ENCODE measurements around the gene CSNK2A2.

CSNK2A2 gene

DNA sequence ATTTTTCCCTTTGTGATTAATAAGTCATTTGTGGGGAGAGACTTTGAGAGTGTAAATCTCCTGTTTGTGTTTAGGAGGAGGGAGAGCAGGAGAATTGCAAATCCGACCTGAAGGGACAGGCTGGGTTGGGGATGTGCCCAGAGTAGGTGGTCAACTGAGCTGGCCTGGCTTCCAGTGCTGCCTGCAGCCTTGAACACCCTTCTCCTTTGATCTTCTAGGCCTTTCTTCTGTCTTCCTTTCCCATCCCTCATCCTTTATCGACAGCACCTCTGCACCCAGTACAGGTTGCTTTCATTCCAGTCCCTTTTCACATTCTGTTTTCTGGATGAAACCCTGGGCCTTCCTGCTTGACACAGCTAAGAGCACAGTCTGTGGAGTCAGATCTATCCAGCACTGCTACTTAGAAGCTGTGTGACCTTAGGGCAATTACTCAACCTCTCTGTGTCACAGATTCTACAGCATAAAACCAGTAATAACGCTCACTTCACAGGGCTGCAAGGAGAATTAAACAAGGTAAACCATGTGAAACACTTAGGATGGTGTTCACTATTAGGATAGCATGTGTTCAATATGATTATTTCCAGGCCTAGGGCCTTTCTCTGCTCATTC lies 1.0 kb upstream of the CSNK2A2 start:
- DNase-seq = no peak

DNA sequence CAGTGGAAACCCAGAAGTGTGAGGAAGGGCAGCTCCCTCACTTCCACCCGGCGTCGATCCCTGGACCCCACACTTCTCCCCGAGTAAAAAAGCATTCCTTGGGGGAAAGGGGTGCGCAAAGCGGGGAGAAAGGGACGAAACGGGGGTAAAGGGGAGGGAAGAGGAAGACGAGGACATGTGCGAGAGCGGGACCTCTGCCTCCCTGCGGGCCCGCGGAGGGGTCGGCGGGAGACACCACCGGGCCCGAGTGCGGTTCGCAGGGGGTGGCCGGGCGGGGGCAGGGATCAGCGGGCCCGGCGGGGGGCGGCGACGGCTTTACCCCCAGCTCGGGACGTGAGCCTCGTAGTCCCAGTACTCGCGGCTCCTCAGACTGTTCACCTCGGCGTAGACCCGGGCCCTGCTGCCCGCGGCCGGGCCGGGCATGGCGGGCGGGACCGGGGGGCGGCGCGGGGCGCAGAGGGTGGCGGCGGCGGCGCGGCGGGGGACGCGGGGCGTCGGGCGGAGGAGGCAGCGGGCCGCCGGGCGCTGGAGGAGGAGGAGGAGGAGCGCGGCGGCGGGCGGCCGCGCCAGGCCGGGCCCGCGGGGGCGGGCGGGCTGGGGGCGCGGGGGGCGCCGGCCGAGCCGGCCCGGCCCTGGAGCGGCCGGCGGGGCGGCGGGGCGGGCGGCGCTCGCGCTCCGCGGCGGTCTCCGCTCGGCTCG lies 443 bp downstream of the CSNK2A2 start:
- no peak for DNase-seq

DNA sequence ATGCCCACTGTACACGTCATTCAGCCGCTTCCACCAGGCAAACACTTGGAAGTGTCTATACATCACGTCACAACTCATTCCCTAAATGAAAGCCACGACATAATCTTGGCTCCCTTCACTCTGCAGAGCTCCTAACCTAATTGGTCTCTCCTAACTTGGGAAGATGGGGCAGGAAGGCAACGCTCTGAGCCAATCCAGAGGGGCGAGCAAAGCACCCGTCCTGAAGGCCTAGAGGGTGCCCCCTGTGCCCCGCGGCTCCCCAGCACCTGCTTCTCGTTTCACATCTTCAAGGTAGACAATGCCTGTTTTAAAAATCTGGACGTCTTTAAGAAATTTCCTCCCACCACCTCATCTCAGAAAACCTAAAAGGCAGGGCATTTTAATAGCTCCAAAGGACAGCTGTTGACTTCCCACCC lies 1.0 kb downstream of the CSNK2A2 start:
- DNase-seq = no peak

DNA sequence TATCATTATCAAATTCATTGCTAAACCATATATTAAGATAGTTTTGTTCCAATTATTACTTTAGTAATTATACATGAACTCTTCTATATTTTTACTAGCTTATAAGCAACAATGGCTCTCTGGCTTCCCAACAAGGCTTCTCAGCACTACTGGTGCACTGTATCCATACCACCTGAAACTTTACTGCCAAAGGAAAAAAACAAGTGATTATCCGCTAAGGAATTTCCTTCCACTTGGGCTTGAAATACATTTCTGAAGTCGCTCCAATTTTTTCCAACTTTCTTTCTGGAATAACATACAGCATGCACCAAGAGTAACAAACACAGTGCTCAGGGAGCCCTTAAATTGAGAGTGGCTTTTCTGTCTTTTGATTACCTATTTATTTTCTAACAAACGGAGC lies 2.1 kb downstream of the CSNK2A2 start:
- no peak for DNase-seq

DNA sequence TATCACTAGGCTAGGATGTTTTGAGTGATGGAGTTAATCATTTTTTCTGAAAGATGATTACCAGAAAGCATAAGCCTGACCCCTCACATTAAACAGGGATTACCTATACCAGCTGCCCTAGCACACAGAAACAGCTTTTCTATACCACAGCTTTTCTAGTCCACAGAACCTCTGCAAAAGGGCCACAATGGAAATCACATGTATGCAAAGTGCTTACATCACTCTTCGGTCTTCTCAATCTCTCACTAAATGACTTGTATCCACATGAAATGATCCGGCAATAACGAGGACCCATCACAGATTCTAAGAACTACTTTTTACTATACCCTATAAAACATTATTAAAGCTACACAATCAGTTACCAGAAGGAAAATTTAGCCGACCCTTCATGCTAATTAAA lies 2.6 kb downstream of the CSNK2A2 start:
- DNase-seq = no peak

DNA sequence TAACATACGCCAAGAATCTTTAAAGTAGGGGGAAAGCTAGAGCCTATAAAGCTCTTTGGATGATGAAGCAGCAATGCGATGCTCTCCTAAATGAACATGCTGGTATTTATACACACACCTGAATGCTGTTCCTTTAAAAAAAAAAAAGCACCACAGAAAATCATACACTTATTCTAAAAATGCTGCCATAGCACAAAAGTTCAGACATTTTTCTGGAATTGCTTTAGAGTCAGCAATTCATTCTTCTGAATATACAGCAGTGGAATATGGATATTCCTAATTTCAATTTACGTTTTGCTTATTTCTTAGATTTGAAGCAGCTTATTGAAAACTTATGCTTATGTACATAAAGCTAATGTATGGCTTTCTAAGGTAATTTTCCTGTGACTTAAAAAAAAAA lies 3.1 kb downstream of the CSNK2A2 start:
- DNase-seq = no peak

DNA sequence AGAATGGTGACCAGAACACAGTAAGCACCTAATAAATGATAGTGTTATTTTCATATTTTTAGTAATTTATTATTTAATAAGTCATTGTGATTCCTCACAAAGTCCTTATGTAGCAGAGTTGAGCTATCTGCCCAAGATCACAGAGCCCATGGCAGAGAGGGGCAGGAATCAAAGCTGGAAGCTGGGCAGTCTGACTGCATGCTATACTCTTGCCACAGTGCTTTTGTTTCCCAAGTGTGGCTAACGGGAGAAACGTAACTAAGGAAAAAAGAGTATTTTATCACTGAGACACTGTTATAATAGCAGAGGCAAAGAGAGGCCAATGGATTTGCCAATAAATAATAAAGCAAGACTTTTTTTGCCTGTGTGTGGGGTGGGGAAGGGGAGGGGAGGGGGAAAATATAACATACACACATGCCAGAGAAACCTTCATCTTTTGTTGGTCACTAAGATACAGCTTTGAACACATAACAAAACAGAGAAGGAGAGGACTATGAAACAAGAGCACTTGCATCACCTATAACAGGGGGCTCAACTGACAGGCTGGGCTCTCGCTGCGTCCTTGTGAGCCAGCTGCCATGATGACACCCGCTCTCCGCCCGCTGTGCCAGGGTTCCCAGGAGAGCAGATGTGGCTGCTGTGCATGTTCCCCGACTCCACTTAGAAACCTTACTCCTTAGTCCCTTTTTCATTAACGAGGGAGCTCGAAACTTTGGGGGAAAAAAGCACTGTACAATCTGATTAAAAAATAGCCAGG lies 10.1 kb downstream of the CSNK2A2 start:
- DNase-seq = no peak

DNA sequence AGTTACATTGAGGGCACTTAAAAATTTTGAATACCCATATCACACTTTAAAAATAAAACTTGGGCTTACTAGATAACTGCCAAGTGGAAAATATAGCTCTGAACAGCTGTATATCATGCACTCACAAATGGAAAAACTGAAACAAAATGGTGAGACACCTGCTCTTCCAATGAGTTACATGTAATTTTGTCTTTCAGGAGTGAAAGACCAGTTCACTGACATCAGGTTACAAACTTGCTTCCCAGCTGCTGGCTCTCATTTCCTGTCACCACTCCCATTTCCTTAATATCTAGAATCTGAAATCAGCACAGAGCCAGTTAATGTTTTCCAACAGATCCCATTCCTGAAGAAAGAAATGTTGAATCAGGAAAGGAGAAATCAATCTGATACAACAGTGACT lies 10.8 kb downstream of the CSNK2A2 start:
- no peak for DNase-seq

DNA sequence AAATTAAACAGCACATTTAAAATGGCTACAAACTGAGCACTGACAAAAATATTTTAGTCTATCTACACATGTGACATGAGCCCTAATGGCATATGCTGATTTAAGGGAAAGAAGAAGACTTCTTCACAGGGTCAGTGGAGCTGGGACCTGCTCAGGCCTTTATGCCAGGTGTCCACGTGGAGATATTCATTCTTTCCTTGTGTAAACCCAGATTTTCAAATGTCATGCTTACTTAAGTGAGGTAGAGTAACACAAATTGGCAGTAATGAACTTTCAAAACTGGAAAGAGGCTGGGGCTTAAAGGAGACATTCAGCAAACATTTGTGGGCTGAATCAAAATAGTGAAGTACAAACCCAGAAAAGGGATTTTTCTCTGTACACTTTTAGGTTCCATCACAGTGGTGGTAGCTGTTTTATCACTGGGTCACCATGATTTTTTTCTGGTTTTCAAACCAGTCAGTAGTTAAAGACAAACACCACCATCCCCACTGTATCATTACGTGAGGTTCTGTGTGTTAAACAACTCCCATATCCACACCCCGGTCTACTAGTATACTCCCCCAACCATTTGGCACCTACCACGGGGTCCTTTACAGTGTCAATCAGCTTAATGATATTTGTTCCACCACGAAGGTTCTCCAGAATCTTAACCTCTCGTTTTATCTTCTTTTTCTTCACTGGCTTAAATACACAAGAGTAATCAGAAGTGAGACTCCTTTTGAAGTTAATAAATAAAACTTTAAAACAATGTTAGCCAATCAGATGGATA lies 11.5 kb downstream of the CSNK2A2 start:
- DNase-seq = no peak

DNA sequence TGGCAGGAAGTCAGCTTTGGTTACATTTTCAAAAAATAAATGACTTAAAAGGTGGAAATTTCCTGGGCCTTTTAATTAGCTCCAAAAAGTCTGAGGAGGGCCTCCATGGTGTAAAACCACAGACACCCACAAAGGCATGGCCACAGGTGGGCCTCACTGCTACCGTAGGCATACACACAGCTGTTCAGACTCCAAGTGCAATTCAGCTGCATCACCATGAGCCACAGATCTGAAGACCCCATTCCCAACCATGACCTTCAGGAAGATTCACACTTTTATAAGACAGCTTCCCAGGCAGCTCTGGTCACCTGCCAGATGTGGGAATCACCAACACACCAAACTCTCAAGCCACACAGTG lies 20.6 kb downstream of the CSNK2A2 start:
- DNase-seq = no peak

DNA sequence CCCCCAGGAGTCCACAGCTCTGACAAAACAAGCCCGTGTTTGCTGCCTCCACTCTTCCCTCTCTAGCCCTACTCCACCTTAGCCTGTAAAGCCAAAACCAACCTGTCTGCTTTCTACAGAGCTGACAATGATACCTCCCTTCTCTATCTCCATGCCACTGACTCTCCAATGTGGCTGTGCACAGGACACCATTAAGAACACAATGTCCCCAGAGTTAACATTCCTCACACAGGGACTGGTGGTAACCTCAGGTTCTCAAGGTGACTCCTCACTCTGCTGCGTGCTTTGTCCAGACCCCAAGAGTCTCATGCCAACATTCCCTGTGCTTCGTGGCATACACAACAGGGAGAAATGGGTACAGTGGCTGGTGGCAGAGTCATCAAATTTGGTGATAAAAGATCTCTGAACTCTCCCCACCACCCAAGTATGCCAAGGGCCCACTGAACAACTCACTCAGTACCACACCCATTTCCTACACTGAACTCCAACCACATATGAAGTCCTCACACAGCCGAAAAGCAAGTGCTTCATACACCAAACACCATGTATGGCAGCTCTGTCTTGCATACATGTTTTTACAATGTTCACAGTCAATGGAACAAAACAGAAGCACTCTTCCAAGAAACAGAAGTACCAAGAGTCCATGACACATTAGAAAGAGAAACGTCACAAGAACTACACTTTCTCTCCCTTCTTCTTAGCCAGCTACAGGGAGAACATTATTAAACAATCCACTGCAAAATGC lies 21.1 kb downstream of the CSNK2A2 start:
- no peak for DNase-seq

DNA sequence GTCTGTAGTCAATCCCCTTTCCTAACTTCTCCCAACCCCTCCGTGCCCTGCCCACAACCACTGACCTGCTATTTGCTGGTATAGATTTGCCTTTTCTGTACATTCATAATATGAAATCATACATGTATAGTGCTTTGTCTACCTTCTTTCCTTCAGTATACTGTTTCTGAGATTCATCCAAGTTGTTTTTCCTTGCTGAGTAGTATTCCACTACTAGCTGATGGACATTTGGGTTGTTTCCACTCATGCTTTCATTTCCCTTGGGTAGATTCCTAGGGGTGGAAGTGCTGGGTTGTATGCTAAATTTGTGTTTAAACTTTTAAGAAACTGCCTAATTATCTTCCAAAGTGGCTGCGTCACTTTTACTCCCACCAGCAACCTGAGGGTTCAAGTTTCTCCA lies 27.7 kb downstream of the CSNK2A2 start:
- no peak for DNase-seq

DNA sequence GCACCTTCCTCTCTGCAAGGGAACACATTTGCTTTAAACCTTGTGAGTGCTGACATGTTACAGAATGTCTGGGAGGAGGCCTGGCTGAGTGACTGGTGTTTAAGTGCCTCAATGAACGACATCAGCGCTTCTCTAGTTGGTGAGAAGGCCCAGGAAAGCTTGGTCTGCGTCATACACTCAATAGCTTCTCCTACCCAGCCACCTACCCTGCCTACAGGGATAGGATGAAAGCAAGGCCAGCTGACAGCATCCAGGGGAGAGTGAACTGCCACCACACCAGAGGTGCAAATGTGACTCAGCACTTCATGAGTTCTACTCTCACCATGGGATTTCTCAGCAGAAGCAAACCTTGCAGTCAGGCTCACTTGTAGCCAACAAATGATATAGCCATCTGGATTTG lies 37.1 kb downstream of the CSNK2A2 start:
- DNase-seq = no peak

DNA sequence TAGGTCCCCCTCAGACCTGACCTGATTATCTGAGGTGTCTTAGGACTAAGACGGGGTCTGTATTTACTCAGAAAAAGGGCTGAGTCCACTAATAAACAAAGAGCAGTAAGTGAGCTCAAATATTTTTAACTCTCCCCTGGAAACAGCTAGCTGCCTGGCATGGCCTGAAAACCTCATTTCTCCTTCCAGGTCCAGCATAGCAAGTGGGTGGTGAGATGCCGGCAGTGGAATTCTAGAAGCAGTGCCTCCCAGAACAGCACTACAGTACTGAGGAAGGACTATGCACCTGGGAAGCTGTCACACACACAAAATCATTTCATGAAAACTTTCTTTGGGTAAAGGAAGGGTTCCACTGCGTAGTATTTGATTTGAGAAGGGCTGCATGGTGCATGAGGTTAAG lies 39.2 kb downstream of the CSNK2A2 start:
- DNase-seq = no peak

DNA sequence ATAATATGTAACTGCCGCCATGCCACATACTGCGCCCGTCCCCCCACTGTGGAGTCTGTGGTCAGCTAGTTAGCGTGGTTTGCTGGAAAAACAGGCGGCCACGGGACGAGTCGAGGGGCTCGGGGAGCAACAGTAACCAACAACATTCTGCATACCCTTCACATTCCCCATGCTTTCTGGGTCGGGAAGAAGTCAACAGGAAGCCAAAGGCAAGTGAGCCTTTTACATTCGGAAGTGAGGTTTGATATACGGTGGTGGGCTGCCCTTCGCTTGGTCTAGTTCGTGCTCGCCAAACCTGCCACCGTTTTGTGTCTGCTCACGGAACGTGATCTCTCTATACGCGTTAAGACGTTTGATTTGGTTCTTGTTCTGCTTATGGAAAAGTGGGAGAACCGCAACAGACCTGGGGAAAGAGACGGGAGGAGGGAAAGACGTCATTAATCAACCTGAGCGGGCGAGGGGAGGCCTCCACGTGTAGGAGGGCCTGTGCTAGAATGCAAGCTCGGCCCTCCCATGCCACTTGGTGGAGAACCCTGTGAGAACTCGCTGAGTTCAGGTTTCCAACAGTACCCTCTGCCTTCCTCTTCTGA lies 39.9 kb downstream of the CSNK2A2 start:
- DNase-seq = no peak

DNA sequence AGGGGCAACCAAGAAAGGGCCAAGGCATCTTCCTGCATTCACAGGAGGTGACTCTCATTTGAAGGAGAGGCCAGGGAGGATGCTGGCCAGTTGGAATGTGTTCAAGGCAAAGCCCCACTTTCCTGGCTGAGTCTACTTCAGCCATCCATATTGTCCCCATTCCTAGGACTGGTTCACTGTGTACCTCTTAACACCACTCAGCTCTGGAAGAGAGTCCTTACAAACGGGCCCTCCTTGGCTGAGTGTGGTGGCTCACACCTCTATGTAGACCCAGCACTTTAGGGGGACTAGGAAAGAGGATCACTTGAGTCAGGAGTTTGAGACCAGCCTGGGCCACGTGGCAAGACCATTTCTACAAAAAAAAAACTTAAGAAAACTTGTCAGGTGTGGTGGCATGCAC lies 40.7 kb downstream of the CSNK2A2 start:
- no peak for DNase-seq

DNA sequence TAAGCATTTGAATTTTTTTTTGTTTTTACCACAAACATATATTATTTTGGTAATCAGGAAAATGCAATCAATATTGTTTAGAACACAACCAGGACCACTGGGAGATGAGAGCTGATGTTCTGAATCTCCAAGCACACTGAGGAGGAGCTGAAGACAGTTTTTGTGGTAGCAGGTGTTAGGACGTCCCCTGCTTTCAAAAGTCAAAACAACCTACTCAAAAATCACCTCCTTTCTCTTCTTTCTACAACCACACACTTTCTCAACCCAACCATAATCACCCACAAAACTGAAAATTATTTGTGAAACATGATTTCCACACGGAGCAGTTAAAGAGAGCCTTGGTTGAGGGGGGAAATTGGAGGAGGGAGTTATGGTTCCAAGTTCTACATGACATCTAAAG lies 42.1 kb downstream of the CSNK2A2 start:
- no peak for DNase-seq

DNA sequence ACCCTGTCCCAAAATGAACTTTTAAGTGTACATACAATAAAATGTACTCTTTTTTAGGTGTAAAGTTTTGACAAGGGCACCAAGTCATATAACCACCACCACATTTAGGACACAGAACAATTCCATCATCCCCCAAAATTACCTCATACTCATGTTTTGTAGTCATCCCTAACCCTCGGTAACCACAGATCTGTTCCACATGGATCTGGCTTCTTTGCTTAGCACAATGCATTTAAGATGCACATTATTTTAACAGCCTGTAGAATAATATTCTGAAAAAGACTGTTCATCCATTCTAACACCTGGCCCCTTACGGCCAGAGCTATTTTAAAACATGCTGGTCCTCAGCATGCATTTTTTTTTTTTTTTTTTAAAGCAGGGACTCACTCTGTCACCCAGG lies 43.6 kb downstream of the CSNK2A2 start:
- no peak for DNase-seq

DNA sequence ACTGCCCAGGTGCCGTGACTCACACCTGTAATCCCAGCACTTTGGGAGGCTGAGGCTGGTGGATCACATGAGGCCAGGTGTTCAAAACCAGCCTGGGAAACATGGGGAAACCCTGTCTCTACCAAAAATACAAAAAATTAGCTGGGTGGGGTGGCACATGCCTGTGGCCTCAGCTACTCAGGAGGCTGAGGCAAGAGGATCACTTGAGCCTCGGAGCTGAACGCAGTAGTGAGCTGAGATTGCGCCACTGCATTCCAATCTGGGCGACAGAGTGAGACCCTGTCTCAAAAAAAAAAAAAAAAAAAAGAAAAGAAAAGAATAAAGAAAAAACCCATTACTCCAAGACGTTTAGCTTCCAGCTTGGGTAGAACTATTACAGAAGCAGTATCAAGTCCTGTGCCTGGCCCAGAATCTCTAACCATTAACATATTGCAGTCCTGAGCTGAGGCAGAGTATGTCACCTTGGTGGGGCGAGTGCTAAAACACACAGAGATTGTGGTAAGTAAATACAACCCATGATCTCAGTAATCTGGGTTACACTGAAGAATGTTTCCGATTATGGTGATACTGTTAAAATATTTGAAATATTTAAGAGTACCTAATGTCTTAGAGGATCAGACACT lies 45.5 kb downstream of the CSNK2A2 start:
- DNase-seq = no peak

DNA sequence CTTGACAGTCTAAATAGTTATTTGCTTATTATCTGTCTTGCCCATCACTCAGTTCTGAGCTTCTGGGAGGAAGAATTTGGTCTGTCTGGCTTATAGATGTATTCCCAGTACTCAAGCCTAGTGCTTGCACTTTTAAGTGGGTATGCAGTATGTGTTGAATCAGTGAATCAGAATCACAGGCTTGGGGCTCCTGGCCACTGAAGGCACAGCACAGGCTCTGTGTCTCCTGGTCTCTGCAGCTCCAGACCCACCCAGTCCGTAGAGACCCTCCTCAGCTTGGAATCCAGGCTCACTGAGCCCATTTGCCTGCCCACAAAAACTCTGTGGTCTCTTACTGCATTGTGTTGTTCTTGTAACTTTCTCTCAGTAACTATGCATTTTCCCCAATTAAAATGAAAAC lies 49.4 kb downstream of the CSNK2A2 start:
- DNase-seq = no peak

DNA sequence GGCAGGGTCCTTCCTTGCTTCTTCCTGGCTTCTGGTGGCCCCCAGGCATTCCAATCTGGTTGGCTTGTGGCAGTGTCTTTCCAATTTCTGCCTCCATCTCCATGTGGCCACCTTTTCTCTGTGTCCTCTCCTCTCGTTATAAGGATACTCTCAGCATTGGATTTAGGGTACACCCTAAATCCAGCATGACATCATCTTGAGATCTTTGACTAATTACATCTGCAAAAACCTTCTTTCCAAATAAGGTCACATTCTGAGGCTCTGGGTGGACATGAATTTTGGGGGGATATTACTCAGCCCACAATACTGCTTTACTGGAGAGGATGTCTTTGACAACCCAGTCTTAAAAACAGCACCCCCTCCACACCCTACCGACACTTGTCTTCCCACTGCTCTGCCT lies 49.8 kb downstream of the CSNK2A2 start:
- no peak for DNase-seq

DNA sequence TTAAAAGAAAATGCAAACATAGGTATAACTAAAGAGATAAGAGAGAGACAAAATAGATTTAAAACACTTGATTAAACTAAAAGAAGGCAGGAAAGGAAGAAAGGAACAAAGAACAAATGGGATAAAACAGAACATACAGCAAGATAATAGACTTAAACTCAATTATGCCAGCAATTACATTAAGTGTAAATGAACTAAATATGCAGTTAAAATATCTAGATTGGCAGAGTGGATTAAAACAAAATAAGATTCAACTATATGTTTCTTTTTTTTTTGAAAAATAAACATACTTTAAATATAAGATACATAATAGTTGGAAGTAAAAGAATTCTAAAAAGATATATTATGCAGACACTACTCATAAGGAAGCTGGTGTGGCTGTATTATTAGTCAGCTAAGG lies 59.1 kb downstream of the CSNK2A2 start:
- no peak for DNase-seq

Data from NCI-H446 treated with DMSO at 0.1 percent for 48 hours (cell line).